Natural killer cell treated with Interleukin-12 subunit alpha and Interleukin-12 subunit beta and Interleukin-15 and Interleukin-18, amount 100 ng/mL, for 72 hours (primary cell): Measurements from ENCODE around the gene CA9. TPM values are rescaled to one million over a fixed set of nuclear protein-coding genes. Genes with fewer than 3 reads are reported as not detected.

Source experiments
- ATAC-seq, 2 donors: fragments of 150-1000 bp; cut with Tn5 transposase in 1 of 2; sonication (Bioruptor Pico), chemical (Tn5 transposase) in 1 of 2; 2 replicates each; pipeline ENCODE4 v1.10.0; 2021
- DNase-seq: peaks from one replicate; pipeline ENCODE4 v3.0.0; 2022; ENCODE audit warnings: low spot score
- H3K27ac Mint-ChIP-seq, 2 donors: 1 replicate in 1 of 2; 2 replicates in 1 of 2; pipeline ENCODE4 v1.8.0; 2022; ENCODE audit warnings: mixed read lengths in 2 of 2, mild to moderate bottlenecking in 1 of 2, moderate library complexity in 1 of 2
- H3K27me3 Mint-ChIP-seq, 2 donors: 1 replicate in 1 of 2; 2 replicates in 1 of 2; pipeline ENCODE4 v1.8.0; 2022; ENCODE audit warnings: mixed read lengths in 2 of 2
- H3K36me3 Mint-ChIP-seq: one replicate; pipeline ENCODE4 v1.8.0; 2022; ENCODE audit warnings: mixed read lengths
- H3K4me1 Mint-ChIP-seq, 2 donors: 1 replicate in 1 of 2; 2 replicates in 1 of 2; pipeline ENCODE4 v1.8.0; 2022; ENCODE audit warnings: low read depth in 2 of 2, mixed read lengths in 2 of 2, mild to moderate bottlenecking in 1 of 2
- H3K4me3 Mint-ChIP-seq: one replicate; pipeline ENCODE4 v1.8.0; 2022; ENCODE audit warnings: mixed read lengths
- H3K9me3 Mint-ChIP-seq: 2 replicates; pipeline ENCODE4 v1.8.0; 2022; ENCODE audit warnings: mixed read lengths
- total RNA-seq, 2 donors: library from RNA; stranded (reverse); gene quantifications; one replicate each; pipeline ENCODE4 v1.2.3, GENCODE V29; 2022

Gene CA9
- total RNA-seq, 2 donors from 2014 or later, result not detected

DNA sequence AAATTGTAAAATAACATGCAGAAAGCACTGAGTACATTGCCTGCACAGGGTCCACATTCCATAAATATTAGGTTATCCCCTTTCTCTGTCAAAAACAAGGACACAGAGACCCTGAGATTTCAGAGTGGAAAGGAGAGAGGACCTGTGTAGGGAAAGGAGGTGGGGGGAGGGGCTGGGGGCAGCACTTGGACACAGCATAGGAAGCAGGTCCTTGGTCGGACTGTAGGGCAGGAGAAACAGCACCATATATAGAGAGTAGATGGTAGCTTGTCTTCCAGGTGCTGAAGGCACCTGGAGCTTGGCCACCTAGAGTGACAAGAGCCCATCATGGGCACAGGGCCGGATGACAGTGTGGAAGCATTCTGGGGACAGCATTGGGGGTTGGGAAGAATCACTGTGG lies 13.6 kb downstream of the CA9 start:
- Mint-ChIP-seq H3K27ac (no peak overlapping the region), H3K36me3 (no peaks in the 10 kb centered on the region), H3K4me3 (no peak overlapping the region), H3K27me3 (no peaks in the 10 kb centered on the region), H3K9me3 (no peaks in the 10 kb centered on the region), H3K4me1 (peaks cover 5 to 16% of the 10 kb centered on the region in 2 donors)
- ATAC-seq (no peak), DNase-seq (no peak)

DNA sequence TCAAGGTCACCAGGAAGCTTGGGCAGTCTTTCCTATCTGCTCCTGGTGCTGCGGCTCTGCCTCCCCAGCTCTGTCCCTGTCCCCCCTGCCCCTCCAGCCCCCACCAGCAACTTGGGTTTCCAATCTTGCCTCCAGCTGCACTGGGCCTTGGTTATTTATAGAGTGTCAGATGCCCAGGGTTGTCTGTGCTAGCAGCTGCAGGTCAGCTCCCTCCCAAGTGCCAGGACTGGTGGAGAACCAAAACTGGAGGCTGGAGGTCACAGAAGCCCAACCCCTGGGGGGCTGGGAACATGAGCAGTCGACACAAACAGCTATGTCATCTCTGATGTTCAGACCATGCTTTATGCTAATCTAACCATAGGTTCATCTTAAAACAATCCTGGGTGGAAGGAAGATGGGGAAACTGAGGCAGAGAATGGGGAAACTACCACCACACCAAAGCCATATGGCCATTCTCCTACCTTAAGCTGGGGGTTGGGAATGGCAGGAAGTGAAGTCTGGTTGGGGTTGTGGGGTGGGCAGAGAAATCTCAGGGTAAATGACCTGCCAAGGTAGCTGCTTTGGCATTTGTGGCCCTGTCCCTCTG lies 14.3 kb downstream of the CA9 start:
- ATAC-seq (no peak), DNase-seq (no peak)
- no peaks in the 10 kb centered on the region for H3K27me3 Mint-ChIP-seq
- H3K4me3 Mint-ChIP-seq, result no peak overlapping the region
- no peaks in the 10 kb centered on the region for H3K9me3 Mint-ChIP-seq
- H3K4me1 Mint-ChIP-seq, result peaks cover 5 to 16% of the 10 kb centered on the region in 2 donors
- no peaks in the 10 kb centered on the region for H3K36me3 Mint-ChIP-seq
- no peak overlapping the region for H3K27ac Mint-ChIP-seq

DNA sequence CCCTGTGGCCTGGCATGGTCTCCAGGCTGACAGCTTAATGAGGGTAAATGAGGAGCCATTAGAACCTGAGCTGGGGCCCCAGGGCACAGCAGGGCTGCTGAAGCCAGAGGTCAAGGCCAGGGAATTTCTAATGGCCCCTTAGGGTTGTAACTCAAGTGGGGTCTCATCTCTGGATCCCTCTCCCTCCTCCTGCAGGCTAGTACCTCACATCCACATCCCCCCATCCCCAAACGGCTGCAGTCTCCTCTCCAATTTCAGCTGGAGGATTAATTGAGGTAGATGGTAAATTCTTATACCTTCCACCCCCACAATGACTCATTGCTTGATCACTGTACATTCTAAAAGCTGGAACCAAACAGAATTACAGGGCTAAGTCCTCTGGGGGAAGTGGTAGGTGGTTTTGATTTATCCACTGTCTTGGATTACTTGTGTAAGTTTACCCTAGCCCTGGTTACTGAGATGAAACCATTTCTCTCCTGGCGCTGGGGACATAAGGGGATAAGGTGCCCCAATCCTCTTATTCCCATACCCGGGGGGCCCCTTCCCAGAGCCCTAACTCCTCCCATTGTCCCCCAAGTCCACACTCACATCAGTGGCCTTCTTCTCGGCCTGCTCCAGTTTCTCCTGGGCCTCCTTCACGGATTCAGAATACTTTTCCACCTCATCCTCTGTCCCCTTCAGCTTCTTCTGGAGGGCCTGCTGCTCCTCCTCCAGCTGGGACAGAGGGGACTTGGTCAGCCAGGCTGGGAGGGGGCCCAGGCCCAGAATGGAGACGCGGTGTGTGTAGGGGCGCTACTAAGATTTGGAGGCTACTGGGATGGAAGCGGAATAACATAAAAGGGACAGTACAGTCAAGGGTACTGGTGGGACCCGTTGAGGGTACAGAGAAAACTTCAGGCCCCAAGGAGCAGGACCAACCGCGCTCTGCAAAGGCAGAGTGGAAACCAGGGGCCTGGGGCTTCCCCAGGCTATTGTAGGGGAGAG lies 15.1 kb downstream of the CA9 start:
- Mint-ChIP-seq H3K4me1 (peaks cover 5 to 16% of the 10 kb centered on the region in 2 donors), H3K9me3 (no peaks in the 10 kb centered on the region), H3K27ac (no peak overlapping the region), H3K36me3 (no peaks in the 10 kb centered on the region), H3K27me3 (no peaks in the 10 kb centered on the region), H3K4me3 (peak overlapping the region; percentile 31)
- ATAC-seq, result no peak
- no peak for DNase-seq

DNA sequence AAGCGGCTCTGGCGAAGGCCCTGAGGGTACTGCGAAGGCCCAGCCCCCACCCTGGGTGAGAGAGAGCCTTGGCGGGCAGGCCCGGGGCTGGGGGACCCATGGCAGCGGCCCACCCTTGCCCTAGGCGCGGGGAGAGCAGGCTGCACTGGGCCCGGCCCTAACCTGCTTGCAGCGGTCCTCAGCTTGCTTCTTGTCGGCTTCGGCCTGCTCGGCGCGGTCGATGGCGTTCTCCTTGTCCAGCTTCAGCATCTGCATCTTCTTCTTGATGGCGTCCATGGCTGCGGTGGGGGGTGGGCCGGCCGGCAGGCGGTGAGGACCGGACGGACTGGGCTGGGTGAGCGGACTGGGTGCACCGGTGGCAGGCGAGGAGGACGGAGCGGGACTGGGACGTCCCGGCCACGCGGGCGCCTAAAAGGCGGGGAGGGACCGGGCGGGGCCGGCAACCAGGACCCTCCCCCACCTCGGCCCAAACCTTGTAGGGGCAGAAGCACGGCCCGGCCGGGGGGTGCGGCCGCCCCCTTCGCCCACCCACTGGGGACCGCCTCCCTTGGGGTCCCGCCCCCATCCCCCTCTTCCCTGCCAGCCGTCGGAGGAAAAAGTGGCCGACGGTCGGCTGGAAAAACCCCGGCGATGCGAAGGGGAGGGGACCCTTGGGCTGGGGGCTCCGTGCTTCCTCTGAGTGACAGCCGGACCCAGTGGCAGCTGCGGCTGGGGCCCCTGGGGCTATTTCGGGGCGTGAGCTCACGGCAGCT lies 16.0 kb downstream of the CA9 start, which contains the start of gene TPM2:
TSS of gene TPM2 (minus strand) at position 384 of the 752 bp plus-strand sequence. CDS start at position 276, 108 bp downstream.
- DNase-seq, result no peak
- no peaks in the 10 kb centered on the region for H3K27me3 Mint-ChIP-seq
- peak within 1 kb of the TSS; percentile 16 to 58 for H3K27ac Mint-ChIP-seq
- no peaks in the 10 kb centered on the region for H3K9me3 Mint-ChIP-seq
- H3K4me3 Mint-ChIP-seq, result peak within 1 kb of the TSS; percentile 91
- ATAC-seq, result no peak
- H3K36me3 Mint-ChIP-seq, result no peaks in the 10 kb centered on the region
- peaks cover 5 to 16% of the 10 kb centered on the region in 2 donors for H3K4me1 Mint-ChIP-seq

DNA sequence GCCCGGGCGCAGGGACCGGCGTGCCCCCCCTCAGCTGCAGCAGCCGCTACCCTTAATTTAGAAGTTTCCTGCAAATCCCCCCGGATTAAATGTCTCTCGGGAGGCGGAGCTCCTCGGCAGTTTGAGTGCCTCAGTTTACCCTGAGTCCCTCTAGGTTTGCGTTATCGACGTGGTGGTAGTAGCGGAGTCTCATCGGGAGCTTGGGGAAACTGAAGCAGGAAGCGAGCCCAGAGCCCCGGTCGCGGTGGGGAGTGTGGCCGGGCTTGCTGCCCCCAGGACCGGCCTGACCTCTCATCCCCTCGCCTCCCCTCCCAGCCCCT lies 16.5 kb downstream of the CA9 start:
- no peak overlapping the region for H3K27ac Mint-ChIP-seq
- H3K27me3 Mint-ChIP-seq, result no peaks in the 10 kb centered on the region

DNA sequence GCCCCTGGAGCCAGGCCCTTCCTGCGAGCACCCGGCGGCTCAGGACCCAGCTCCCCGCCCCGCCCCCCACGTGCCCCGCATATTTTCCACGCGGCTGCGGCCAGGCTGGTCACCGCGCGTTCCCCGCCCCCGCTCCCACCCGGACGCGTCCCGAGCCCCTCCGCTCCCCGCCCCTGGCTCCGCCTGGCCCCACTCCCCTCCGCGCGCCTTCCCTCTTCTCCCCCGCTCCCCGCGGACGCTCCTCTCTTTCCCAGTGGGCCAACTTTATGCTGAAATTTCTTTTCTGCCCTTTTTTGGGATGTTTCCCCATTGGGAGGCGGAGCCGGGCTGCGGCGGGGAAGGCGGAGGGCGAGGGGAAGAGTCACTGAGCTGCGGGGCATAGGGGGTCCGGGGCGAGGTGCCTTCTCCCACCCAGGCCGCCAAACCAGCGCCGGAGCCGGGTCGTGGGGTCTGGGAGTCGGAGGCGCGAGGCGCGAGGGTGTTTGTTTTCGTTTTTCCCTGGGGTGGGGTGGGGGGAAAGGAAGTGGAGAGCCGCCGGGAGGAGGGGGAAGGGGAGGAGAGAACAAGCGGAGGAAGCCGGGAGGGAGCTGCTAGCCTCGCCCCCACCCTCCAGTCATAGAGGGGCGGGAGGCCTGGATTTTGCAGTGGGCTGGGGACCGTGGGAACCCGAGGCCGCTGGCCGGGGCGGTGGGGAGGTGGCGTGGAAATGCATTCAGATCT lies 17.0 kb downstream of the CA9 start:
- ATAC-seq (peak; percentile 65 to 69), DNase-seq (no peak)
- no peaks in the 10 kb centered on the region for H3K36me3 Mint-ChIP-seq
- H3K4me1 Mint-ChIP-seq, result peaks cover 5 to 16% of the 10 kb centered on the region in 2 donors
- no peaks in the 10 kb centered on the region for H3K27me3 Mint-ChIP-seq
- H3K9me3 Mint-ChIP-seq, result no peaks in the 10 kb centered on the region
- H3K4me3 Mint-ChIP-seq, result peak overlapping the region; percentile 91
- peak overlapping the region; percentile 16 to 58 for H3K27ac Mint-ChIP-seq

More for the DNA sequence above, 16.5 kb downstream of the CA9 start:
- no peaks in the 10 kb centered on the region for H3K9me3 Mint-ChIP-seq
- ATAC-seq, result no peak
- no peak for DNase-seq
- peak overlapping the region; percentile 91 for H3K4me3 Mint-ChIP-seq
- no peaks in the 10 kb centered on the region for H3K36me3 Mint-ChIP-seq
- peaks cover 5 to 16% of the 10 kb centered on the region in 2 donors for H3K4me1 Mint-ChIP-seq

DNA sequence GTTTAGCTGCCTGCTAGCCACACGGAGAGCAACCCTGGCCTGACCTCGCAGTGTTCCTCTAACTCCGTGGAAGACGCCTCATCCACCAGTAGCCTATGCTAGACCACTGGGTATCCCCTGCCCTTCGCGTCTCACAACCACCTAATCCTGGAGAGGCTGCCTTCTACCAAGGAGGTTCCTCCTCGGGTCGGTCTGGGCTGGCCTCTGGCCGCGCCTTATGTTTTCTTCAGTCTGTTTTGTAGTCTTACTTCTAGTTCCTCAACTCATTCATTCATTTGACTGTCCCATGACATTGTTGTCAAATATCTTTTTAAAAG lies 17.6 kb downstream of the CA9 start:
- Mint-ChIP-seq H3K4me3 (peak overlapping the region; percentile 91), H3K27ac (peak overlapping the region; percentile 16 to 58), H3K4me1 (peaks cover 6 to 16% of the 10 kb centered on the region in 2 donors), H3K27me3 (no peaks in the 10 kb centered on the region), H3K9me3 (no peaks in the 10 kb centered on the region), H3K36me3 (no peaks in the 10 kb centered on the region)
- no peak for DNase-seq
- peak in 1 of 2 donors; percentile 47 for ATAC-seq

DNA sequence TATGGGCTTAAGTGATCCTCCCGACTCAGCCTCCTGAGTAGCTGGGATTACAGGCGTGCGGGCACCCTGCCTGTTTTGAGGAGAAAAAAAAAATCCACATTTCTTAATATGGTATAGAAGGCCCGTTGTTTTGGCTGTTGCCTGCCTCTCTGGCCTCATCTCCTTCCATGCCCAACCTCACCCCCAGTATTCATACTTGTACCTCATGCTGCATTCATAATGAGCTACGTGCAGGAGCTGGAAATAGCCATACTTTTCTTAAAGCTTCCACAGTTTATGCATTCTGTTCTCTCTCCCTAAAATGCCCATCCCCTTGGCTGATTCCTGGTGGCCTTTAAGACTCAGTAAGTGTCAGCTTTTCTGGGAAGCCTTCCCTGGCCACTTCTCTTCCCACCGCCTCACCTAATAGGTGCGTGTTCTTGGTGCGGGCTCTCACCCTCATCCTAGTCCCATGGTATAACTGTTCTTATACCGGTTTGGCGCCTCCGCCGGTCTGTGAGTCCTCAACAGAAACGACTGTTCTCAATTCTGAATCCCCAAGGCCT lies 18.1 kb downstream of the CA9 start:
- no peak for DNase-seq
- Mint-ChIP-seq H3K4me1 (peaks cover 11 to 21% of the 10 kb centered on the region in 2 donors), H3K4me3 (peak overlapping the region; percentile 91), H3K27me3 (no peaks in the 10 kb centered on the region), H3K27ac (peak overlapping the region; percentile 16 to 58), H3K36me3 (peaks cover 4% of the 10 kb centered on the region), H3K9me3 (no peaks in the 10 kb centered on the region)
- no peak for ATAC-seq

DNA sequence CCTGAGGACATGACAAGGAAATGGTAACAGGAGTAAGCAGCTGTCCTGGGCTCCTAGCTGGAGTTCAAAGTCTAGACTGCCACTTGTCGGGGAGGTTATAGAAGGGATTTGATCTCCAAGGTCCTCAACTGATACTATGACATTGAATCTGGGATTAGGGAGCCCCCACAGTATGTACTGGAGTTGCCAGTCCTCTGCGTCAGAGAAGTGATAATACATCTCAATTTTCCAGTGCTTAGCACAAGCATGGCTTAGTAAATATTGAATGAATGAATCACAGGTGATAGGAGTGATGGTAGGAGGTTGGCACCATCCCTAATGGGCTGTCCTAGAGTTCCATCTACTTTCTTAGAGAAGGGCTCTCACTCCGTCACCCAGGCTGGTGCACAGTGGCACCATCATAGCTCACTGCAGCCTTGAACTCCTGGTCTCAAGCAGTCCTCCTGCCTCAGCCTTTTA lies 22.2 kb downstream of the CA9 start:
- ATAC-seq, result no peak
- no peak overlapping the region for H3K4me3 Mint-ChIP-seq
- H3K27me3 Mint-ChIP-seq, result no peaks in the 10 kb centered on the region
- no peak for DNase-seq
- peaks cover 9% of the 10 kb centered on the region for H3K36me3 Mint-ChIP-seq
- no peak overlapping the region for H3K27ac Mint-ChIP-seq
- no peaks in the 10 kb centered on the region for H3K9me3 Mint-ChIP-seq
- peaks cover 14 to 20% of the 10 kb centered on the region in 2 donors for H3K4me1 Mint-ChIP-seq

DNA sequence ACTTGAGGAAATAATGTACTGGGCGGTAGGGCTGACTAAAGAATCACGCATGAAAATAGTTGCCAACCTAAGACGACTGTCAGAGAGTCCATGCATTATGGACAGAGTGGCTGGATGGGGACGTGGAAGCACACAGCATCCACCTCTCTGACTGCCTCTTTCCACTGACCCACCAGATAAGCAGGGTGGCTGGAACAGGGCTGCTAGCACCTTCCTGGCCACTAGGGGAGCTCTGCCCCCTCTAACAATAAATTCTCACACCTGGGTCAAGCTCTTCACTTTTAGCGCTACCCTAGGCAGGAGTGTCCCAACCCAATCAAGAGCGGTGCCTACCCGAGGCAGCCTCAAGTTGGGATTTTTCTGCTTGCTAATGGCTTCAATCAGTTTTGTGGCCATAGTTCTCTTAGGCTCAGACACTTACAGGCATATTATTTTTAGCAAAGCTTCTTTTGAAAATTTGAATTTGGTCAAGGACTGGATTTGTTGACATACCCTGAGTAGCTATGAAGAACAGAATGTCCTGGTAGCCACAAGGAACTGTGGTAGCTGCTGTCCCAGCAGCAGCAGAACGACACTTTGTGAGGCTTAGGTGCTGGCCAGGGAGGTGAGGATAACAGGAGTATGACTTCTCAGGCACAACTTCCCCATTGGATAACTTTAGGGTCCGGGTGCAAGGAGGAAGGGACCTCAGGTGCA lies 22.9 kb downstream of the CA9 start:
- DNase-seq, result peak; percentile 69
- no peaks in the 10 kb centered on the region for H3K27me3 Mint-ChIP-seq
- peak overlapping the region in 1 of 2 donors; percentile 17 for H3K27ac Mint-ChIP-seq
- no peaks in the 10 kb centered on the region for H3K9me3 Mint-ChIP-seq
- no peak overlapping the region for H3K4me3 Mint-ChIP-seq
- H3K36me3 Mint-ChIP-seq, result peaks cover 9% of the 10 kb centered on the region
- ATAC-seq, result peak; percentile 81 to 84
- peaks cover 8 to 18% of the 10 kb centered on the region in 2 donors for H3K4me1 Mint-ChIP-seq

DNA sequence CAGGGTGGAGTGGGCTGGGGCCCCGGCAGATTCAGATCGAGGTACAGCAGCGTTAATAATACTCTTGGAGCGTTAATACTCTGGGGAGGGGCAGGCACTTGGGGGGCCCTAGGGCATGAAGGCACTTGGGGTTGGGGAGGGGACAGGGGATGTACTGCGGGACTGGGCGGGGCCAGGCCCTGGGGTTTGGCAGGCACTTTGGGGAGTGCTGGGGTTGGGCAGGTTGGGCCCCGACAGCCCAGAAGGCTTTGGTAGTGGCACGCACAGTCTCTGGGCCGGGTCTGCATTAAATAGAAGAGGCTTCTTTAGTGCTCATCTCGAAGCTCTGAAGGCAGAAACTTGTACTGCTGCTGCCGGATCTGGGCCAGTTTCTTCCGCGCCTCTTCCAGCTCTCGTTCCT lies 23.8 kb downstream of the CA9 start:
- no peak for ATAC-seq
- H3K4me1 Mint-ChIP-seq, result peaks cover 8 to 13% of the 10 kb centered on the region in 2 donors
- H3K9me3 Mint-ChIP-seq, result no peaks in the 10 kb centered on the region
- no peaks in the 10 kb centered on the region for H3K27me3 Mint-ChIP-seq
- H3K27ac Mint-ChIP-seq, result no peak overlapping the region
- DNase-seq, result peak; percentile 37
- H3K4me3 Mint-ChIP-seq, result no peak overlapping the region
- H3K36me3 Mint-ChIP-seq, result peaks cover 9% of the 10 kb centered on the region

DNA sequence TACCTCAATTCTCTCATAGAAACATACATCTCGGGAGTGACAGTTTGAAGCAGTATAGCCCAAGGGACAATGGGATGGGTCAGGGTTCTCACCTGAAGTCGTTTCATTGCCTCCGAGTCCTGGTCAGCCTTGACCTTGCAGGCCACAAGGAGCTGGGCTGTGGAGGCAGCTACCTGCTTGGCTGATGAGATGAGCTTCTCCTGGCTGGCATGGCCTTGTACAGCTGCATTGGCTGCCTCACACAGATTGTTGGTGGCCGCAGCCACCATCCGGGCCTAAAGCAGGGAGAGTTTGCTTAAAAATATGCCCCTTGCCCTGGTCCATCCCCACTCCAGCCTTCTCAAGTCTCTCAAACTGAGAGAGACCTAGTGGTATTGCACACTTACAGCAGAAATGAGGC lies 24.5 kb downstream of the CA9 start:
- H3K36me3 Mint-ChIP-seq, result peaks cover 14% of the 10 kb centered on the region
- H3K4me3 Mint-ChIP-seq, result no peak overlapping the region
- no peaks in the 10 kb centered on the region for H3K27me3 Mint-ChIP-seq
- H3K9me3 Mint-ChIP-seq, result no peaks in the 10 kb centered on the region
- ATAC-seq (no peak), DNase-seq (no peak)
- peaks cover 8 to 13% of the 10 kb centered on the region in 2 donors for H3K4me1 Mint-ChIP-seq
- peak overlapping the region in 1 of 2 donors; percentile 43 for H3K27ac Mint-ChIP-seq
